ENCODE results near the gene IL17RA. TPM values are rescaled to one million over a fixed set of nuclear protein-coding genes. Genes with fewer than 3 reads are reported as not detected.

Gene IL17RA
- polyA plus RNA-seq, 1 experiment, result 20.3 TPM

- DNase-seq (ENCODE audit: low read depth, low spot score), result no peak
- TF ChIP-seq CTCF (IDR thresholded peaks at IDR 0.05; ENCODE audit: low read depth, low read length), result no peak
- CTCF ChIA-PET, result interaction anchor here (1.2 to 9.5 kb wide), 2 partner anchors 23 to 352 kb away, joined by 4 to 75 read pairs; no protein-coding TSS in a partner anchor
- H3K27me3 ChIP-seq (ENCODE audit: control insufficient read depth, insufficient read depth, low read length), result no peaks in the 10 kb centered on the region
- H3K27ac ChIP-seq (ENCODE audit: low read depth, low read length), result no peak overlapping the region
- H3K4me3 ChIP-seq (ENCODE audit: low read depth, low read length), result no peak overlapping the region
- no peaks in the 10 kb centered on the region for H3K9me3 ChIP-seq (ENCODE audit: control insufficient read depth, insufficient read depth, low read length)
- POLR2A ChIA-PET, result no interaction called here
Measured at GRCh38 chr22:17149076-17149815, 64.4 kb downstream of the IL17RA start.

GRCh38 chr22:17152340-17152739 lies 67.5 kb downstream of the IL17RA start:
- Histone ChIP-seq H3K4me3 (ENCODE audit: low read depth, low read length) (no peak overlapping the region), H3K9me3 (ENCODE audit: control insufficient read depth, insufficient read depth, low read length) (no peaks in the 10 kb centered on the region), H3K27ac (ENCODE audit: low read depth, low read length) (no peak overlapping the region), H3K27me3 (ENCODE audit: control insufficient read depth, insufficient read depth, low read length) (no peaks in the 10 kb centered on the region)
- no peak for TF ChIP-seq CTCF (IDR thresholded peaks at IDR 0.05; ENCODE audit: low read depth, low read length)
- POLR2A ChIA-PET, result no interaction called here
- CTCF ChIA-PET, result interaction anchor here (9.5 kb wide), 1 partner anchor 20 kb away, joined by 75 read pairs; no protein-coding TSS in a partner anchor
- no peak for DNase-seq (ENCODE audit: low read depth, low spot score)

- no peak for TF ChIP-seq CTCF (IDR thresholded peaks at IDR 0.05; ENCODE audit: low read depth, low read length)
- H3K27ac ChIP-seq (ENCODE audit: low read depth, low read length), result no peak overlapping the region
- CTCF ChIA-PET, result interaction anchor here (9.5 kb wide), 1 partner anchor 19 kb away, joined by 75 read pairs; no protein-coding TSS in a partner anchor
- H3K27me3 ChIP-seq (ENCODE audit: control insufficient read depth, insufficient read depth, low read length), result no peaks in the 10 kb centered on the region
- H3K4me3 ChIP-seq (ENCODE audit: low read depth, low read length), result no peak overlapping the region
- H3K9me3 ChIP-seq (ENCODE audit: control insufficient read depth, insufficient read depth, low read length), result no peaks in the 10 kb centered on the region
- POLR2A ChIA-PET, result no interaction called here
- DNase-seq (ENCODE audit: low read depth, low spot score), result no peak
Measured at GRCh38 chr22:17152971-17153370, 68.2 kb downstream of the IL17RA start.

- Histone ChIP-seq H3K4me3 (ENCODE audit: low read depth, low read length) (no peak overlapping the region), H3K9me3 (ENCODE audit: control insufficient read depth, insufficient read depth, low read length) (no peaks in the 10 kb centered on the region; the same call in 1 of the 2 replicates), H3K27me3 (ENCODE audit: control insufficient read depth, insufficient read depth, low read length) (no peaks in the 10 kb centered on the region), H3K27ac (ENCODE audit: low read depth, low read length) (no peak overlapping the region)
- no peak for TF ChIP-seq CTCF (IDR thresholded peaks at IDR 0.05; ENCODE audit: low read depth, low read length)
- ChIA-PET CTCF (interaction anchor here (9.5 kb wide), 1 partner anchor 16 kb away, joined by 75 read pairs; no protein-coding TSS in a partner anchor), POLR2A (interaction anchor here (0.7 kb wide), 1 partner anchor 21 kb away, joined by 3 read pairs; no protein-coding TSS in a partner anchor)
- DNase-seq (ENCODE audit: low read depth, low spot score), result no peak
Measured at GRCh38 chr22:17155941-17156340, 71.1 kb downstream of the IL17RA start.

GRCh38 chr22:17157714-17158113 lies 72.9 kb downstream of the IL17RA start:
- H3K9me3 ChIP-seq (ENCODE audit: control insufficient read depth, insufficient read depth, low read length), result no peaks in the 10 kb centered on the region; the same call in 1 of the 2 replicates
- CTCF ChIA-PET, result interaction anchor here (0.7 to 8.2 kb wide), 2 partner anchors 12 to 14 kb away, joined by 6 to 196 read pairs; no protein-coding TSS in a partner anchor
- TF ChIP-seq CTCF (IDR thresholded peaks at IDR 0.05; ENCODE audit: low read depth, low read length), result no peak
- no peak overlapping the region for H3K4me3 ChIP-seq (ENCODE audit: low read depth, low read length)
- no peak for DNase-seq (ENCODE audit: low read depth, low spot score)
- H3K27me3 ChIP-seq (ENCODE audit: control insufficient read depth, insufficient read depth, low read length), result no peaks in the 10 kb centered on the region
- POLR2A ChIA-PET, result no interaction called here
- H3K27ac ChIP-seq (ENCODE audit: low read depth, low read length), result no peak overlapping the region

Measured in AG04450 (cell line).